CD4-positive, CD25-positive, alpha-beta regulatory T cell (primary cell): ENCODE measurements around the gene EXOC3L1. TPM values are rescaled to one million over a fixed set of nuclear protein-coding genes. Genes with fewer than 3 reads are reported as not detected.

Experiments
- ATAC-seq, 2 donors: fragments of 150-1000 bp; cut with Tn5 transposase; one replicate each; pipeline ENCODE4 v1.10.0; 2021; ENCODE audit warnings: low read depth in 2 of 2, moderate number of reproducible peaks in 2 of 2, moderate library complexity in 1 of 2
- DNase-seq, 3 donors: peaks; one replicate each; pipeline versions ENCODE4 v3.0.0 to v3.0.0-alpha.2; 2012 to 2022; ENCODE audit warnings: mixed read lengths in 1 of 3
- H3K27ac ChIP-seq: one replicate; pipeline ENCODE4 v1.7.0; 2013; ENCODE audit warnings: mild to moderate bottlenecking, low read length; ENCODE audit not compliant: insufficient read depth, poor library complexity, severe bottlenecking
- H3K27me3 ChIP-seq: one replicate; pipeline ENCODE4 v1.7.0; 2013; ENCODE audit warnings: low read length; ENCODE audit not compliant: control insufficient read depth, insufficient read depth
- H3K36me3 ChIP-seq: one replicate; pipeline ENCODE4 v1.7.0; 2013; ENCODE audit warnings: mild to moderate bottlenecking, low read length, moderate library complexity; ENCODE audit not compliant: control insufficient read depth, insufficient read depth
- H3K4me1 ChIP-seq: 2 replicates; pipeline ENCODE4 v1.7.0; 2013; ENCODE audit warnings: mild to moderate bottlenecking, low read length; ENCODE audit not compliant: insufficient read depth, control insufficient read depth, poor library complexity, severe bottlenecking
- H3K4me3 ChIP-seq: one replicate; pipeline ENCODE4 v1.7.0; 2013; ENCODE audit warnings: low read depth, mild to moderate bottlenecking, low read length, moderate library complexity
- H3K9me3 ChIP-seq, 2 experiments: 1 replicate in 1 of 2; 2 replicates in 1 of 2; pipeline ENCODE4 v1.7.0; 2013; ENCODE audit warnings: low read length in 2 of 2, mild to moderate bottlenecking in 1 of 2, moderate library complexity in 1 of 2; ENCODE audit not compliant: control insufficient read depth in 2 of 2
- H3K27ac Mint-ChIP-seq, 3 donors: one replicate each; pipeline ENCODE4 v1.8.0; 2020 to 2022; ENCODE audit warnings: mild to moderate bottlenecking in 3 of 3, mixed read lengths in 3 of 3, moderate library complexity in 2 of 3
- H3K27me3 Mint-ChIP-seq: one replicate; pipeline ENCODE4 v1.8.0; 2022; ENCODE audit warnings: mild to moderate bottlenecking, mixed read lengths
- H3K36me3 Mint-ChIP-seq: one replicate; pipeline ENCODE4 v1.8.0; 2020; ENCODE audit warnings: mixed read lengths
- H3K4me1 Mint-ChIP-seq, 4 donors: one replicate each; pipeline ENCODE4 v1.8.0; 2020 to 2022; ENCODE audit warnings: mixed read lengths in 4 of 4, mild to moderate bottlenecking in 1 of 4
- H3K4me3 Mint-ChIP-seq, 4 donors: one replicate each; pipeline ENCODE4 v1.8.0; 2020 to 2022; ENCODE audit warnings: mild to moderate bottlenecking in 4 of 4, mixed read lengths in 4 of 4, moderate library complexity in 3 of 4
- H3K9me3 Mint-ChIP-seq, 7 donors: one replicate each; pipeline ENCODE4 v1.8.0; 2020 to 2022; ENCODE audit warnings: mixed read lengths in 7 of 7, mild to moderate bottlenecking in 3 of 7, moderate library complexity in 2 of 7
- polyA plus RNA-seq, 4 donors: library from polyadenylated mRNA; unstranded; fragments of 300-500 nt; fragmentation: Illumina TruSeq; gene quantifications; one replicate each; pipeline ENCODE4 v1.2.3, GENCODE V29; 2021
- total RNA-seq: library from RNA; stranded (reverse); gene quantifications from one replicate; pipeline ENCODE4 v1.2.3, GENCODE V29; 2022

EXOC3L1 gene
- total and polyA plus RNA-seq, 5 donors from 2014 or later: 0.25 to 0.86 (median 0.35) TPM; not detected in 2

DNA sequence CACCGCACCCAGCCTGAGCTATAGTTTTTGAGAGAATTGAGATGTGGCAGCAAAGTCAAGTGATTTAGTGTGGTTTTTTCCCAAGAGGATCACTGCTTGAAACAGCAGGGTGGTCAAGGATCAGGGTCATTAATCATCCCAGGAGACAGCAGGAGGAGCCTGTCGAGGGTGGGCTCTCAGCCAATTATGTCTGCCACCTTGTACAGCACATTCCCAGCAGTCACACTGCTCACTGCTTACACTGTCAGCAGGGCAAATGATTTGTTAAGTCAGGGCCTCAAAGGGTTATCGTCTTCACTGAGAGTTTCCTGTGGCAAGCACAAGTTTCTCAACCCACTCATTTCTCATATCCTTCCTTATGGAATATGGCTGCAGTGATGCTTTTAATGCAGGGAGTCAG lies 52.3 kb downstream of the EXOC3L1 start:
- H3K4me1 Mint-ChIP-seq: no peaks in the 10 kb centered on the region
- no peak for DNase-seq
- Histone ChIP-seq H3K27me3 (no peaks in the 10 kb centered on the region), H3K36me3 (peaks cover 72% of the 10 kb centered on the region), H3K27ac (no peak overlapping the region), H3K4me3 (no peak overlapping the region), H3K4me1 (no peaks in the 10 kb centered on the region), H3K9me3 (no peaks in the 10 kb centered on the region)
- peaks cover 54% of the 10 kb centered on the region for H3K36me3 Mint-ChIP-seq
- H3K27me3 Mint-ChIP-seq: no peaks in the 10 kb centered on the region
- H3K9me3 Mint-ChIP-seq: no peaks in the 10 kb centered on the region
- no peak overlapping the region for H3K27ac Mint-ChIP-seq
- H3K4me3 Mint-ChIP-seq: no peak overlapping the region
- ATAC-seq: no peak

Other genes starting within 250 kb of the EXOC3L1 start
- 0.74 TPM for gene CES3, start 228.9 kb downstream of the EXOC3L1 start, total RNA-seq
- gene CES3, start 228.9 kb downstream of the EXOC3L1 start, polyA plus RNA-seq: under 1 TPM; 0.10 to 0.29 (median 0.26) TPM
- gene CES4A, start 201.5 kb downstream of the EXOC3L1 start, total RNA-seq: 11.9 TPM
- 1 to 10 TPM; 1.6 to 3.0 (median 2.7) TPM for gene CES4A, start 201.5 kb downstream of the EXOC3L1 start, polyA plus RNA-seq
- gene CBFB, start 161.0 kb downstream of the EXOC3L1 start, total RNA-seq: 108 TPM
- 100 to 1,000 TPM in 1 of 4 donors, 10 to 100 TPM in 3; 60.9 to 104 (median 77.2) TPM for gene CBFB, start 161.0 kb downstream of the EXOC3L1 start, polyA plus RNA-seq
- 19.2 TPM for gene PHAF1, start 80.2 kb downstream of the EXOC3L1 start, total RNA-seq
- 10 to 100 TPM; 10.0 to 12.2 (median 11.4) TPM for gene PHAF1, start 80.2 kb downstream of the EXOC3L1 start, polyA plus RNA-seq
- 3.4 TPM for gene B3GNT9, start 39.1 kb downstream of the EXOC3L1 start, total RNA-seq
- 1 to 10 TPM in 3 of 4 donors, under 1 TPM in 1; 0.44 to 1.3 (median 1.2) TPM for gene B3GNT9, start 39.1 kb downstream of the EXOC3L1 start, polyA plus RNA-seq
- 50.3 TPM for gene TRADD, start 30.2 kb downstream of the EXOC3L1 start, total RNA-seq
- 10 to 100 TPM; 66.4 to 92.4 (median 88.1) TPM for gene TRADD, start 30.2 kb downstream of the EXOC3L1 start, polyA plus RNA-seq
- gene FBXL8, start 30.2 kb downstream of the EXOC3L1 start, total RNA-seq: 16.6 TPM
- gene FBXL8, start 30.2 kb downstream of the EXOC3L1 start, polyA plus RNA-seq: 1 to 10 TPM; 2.5 to 6.6 (median 4.0) TPM
- 34.4 TPM for gene HSF4, start 25.4 kb downstream of the EXOC3L1 start, total RNA-seq
- gene HSF4, start 25.4 kb downstream of the EXOC3L1 start, polyA plus RNA-seq: not detected
- 2.3 TPM for gene NOL3, start 19.6 kb downstream of the EXOC3L1 start, total RNA-seq
- not detected for gene NOL3, start 19.6 kb downstream of the EXOC3L1 start, polyA plus RNA-seq
- 19.6 TPM for gene MATCAP1, start 6.2 kb downstream of the EXOC3L1 start, total RNA-seq
- gene MATCAP1, start 6.2 kb downstream of the EXOC3L1 start, polyA plus RNA-seq: under 1 TPM in 1 of 4 donors, not detected in 3; 0.80 TPM
- 63.7 TPM for gene E2F4, start 2.0 kb upstream of the EXOC3L1 start, total RNA-seq
- 10 to 100 TPM; 46.8 to 54.9 (median 48.9) TPM for gene E2F4, start 2.0 kb upstream of the EXOC3L1 start, polyA plus RNA-seq
- 2.2 TPM for gene ELMO3, start 9.0 kb upstream of the EXOC3L1 start, total RNA-seq
- under 1 TPM in 1 of 4 donors, not detected in 3; 0.09 TPM for gene ELMO3, start 9.0 kb upstream of the EXOC3L1 start, polyA plus RNA-seq
- 31.0 TPM for gene TMEM208, start 37.0 kb upstream of the EXOC3L1 start, total RNA-seq
- gene TMEM208, start 37.0 kb upstream of the EXOC3L1 start, polyA plus RNA-seq: 100 to 1,000 TPM in 2 of 4 donors, 10 to 100 TPM in 2; 91.8 to 141 (median 98.7) TPM
- 34.5 TPM for gene FHOD1, start 57.3 kb upstream of the EXOC3L1 start, total RNA-seq
- gene FHOD1, start 57.3 kb upstream of the EXOC3L1 start, polyA plus RNA-seq: 1 to 10 TPM; 1.9 to 4.5 (median 3.4) TPM
- gene SLC9A5, start 58.8 kb upstream of the EXOC3L1 start, total RNA-seq: 1.3 TPM
- gene SLC9A5, start 58.8 kb upstream of the EXOC3L1 start, polyA plus RNA-seq: not detected
- 10.0 TPM for gene PLEKHG4, start 89.4 kb upstream of the EXOC3L1 start, total RNA-seq
- gene PLEKHG4, start 89.4 kb upstream of the EXOC3L1 start, polyA plus RNA-seq: 1 to 10 TPM; 1.4 to 5.3 (median 2.8) TPM
- not detected for gene KCTD19, start 136.6 kb upstream of the EXOC3L1 start, total RNA-seq
- gene KCTD19, start 136.6 kb upstream of the EXOC3L1 start, polyA plus RNA-seq: not detected
- not detected for gene LRRC36, start 136.7 kb upstream of the EXOC3L1 start, total RNA-seq
- not detected for gene LRRC36, start 136.7 kb upstream of the EXOC3L1 start, polyA plus RNA-seq
- not detected for gene TPPP3, start 203.4 kb upstream of the EXOC3L1 start, total RNA-seq
- not detected for gene TPPP3, start 203.4 kb upstream of the EXOC3L1 start, polyA plus RNA-seq
- gene ZDHHC1, start 226.3 kb upstream of the EXOC3L1 start, total RNA-seq: not detected
- under 1 TPM in 1 of 4 donors, not detected in 3; 0.60 TPM for gene ZDHHC1, start 226.3 kb upstream of the EXOC3L1 start, polyA plus RNA-seq
- gene HSD11B2, start 241.0 kb upstream of the EXOC3L1 start, total RNA-seq: not detected
- gene HSD11B2, start 241.0 kb upstream of the EXOC3L1 start, polyA plus RNA-seq: not detected